AG09309 (cell line): ENCODE results near the gene KCNJ2.

Source experiments
- DNase-seq: peaks from one replicate; pipeline ENCODE4 v3.0.0-alpha.2; 2010; ENCODE audit warnings: low read depth
- H3K4me3 ChIP-seq: 2 replicates; pipeline ENCODE4 v1.5.1; 2011; ENCODE audit warnings: mild to moderate bottlenecking, low read depth, low read length, moderate library complexity; ENCODE audit not compliant: control insufficient read depth
- TF ChIP-seq, protein P1 (sequence below): IDR thresholded peaks from 2 replicates; pipeline ENCODE4 v1.5.1; 2011; ENCODE audit warnings: mild to moderate bottlenecking, low read depth, low read length, inconsistent platforms; ENCODE audit not compliant: insufficient read depth, control insufficient read depth; ENCODE audit errors: missing control alignments

KCNJ2 gene

DNA sequence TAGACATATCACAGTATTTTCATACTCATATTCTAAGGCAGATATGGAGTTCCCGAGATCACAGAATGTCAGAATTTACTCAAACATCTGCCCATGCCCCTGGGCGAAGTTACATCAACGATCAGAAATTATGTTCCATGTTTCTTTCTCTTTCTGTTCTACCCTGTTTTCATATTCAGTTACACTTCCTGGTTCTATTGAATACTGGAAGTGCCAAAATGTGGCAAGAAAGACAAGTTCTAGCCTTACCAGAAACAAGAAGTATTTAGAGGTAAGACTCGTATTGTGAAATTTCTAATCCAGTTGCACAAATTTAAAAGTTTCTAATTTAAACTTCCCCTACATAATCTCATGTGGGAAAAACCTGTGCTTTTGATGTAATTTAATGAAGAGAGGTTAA is 36.1 kb downstream of the KCNJ2 start:
- H3K4me3 ChIP-seq, result no peak overlapping the region
- DNase-seq, result no peak
- TF ChIP-seq, protein P1, sequence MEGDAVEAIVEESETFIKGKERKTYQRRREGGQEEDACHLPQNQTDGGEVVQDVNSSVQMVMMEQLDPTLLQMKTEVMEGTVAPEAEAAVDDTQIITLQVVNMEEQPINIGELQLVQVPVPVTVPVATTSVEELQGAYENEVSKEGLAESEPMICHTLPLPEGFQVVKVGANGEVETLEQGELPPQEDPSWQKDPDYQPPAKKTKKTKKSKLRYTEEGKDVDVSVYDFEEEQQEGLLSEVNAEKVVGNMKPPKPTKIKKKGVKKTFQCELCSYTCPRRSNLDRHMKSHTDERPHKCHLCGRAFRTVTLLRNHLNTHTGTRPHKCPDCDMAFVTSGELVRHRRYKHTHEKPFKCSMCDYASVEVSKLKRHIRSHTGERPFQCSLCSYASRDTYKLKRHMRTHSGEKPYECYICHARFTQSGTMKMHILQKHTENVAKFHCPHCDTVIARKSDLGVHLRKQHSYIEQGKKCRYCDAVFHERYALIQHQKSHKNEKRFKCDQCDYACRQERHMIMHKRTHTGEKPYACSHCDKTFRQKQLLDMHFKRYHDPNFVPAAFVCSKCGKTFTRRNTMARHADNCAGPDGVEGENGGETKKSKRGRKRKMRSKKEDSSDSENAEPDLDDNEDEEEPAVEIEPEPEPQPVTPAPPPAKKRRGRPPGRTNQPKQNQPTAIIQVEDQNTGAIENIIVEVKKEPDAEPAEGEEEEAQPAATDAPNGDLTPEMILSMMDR, result no peak

DNA sequence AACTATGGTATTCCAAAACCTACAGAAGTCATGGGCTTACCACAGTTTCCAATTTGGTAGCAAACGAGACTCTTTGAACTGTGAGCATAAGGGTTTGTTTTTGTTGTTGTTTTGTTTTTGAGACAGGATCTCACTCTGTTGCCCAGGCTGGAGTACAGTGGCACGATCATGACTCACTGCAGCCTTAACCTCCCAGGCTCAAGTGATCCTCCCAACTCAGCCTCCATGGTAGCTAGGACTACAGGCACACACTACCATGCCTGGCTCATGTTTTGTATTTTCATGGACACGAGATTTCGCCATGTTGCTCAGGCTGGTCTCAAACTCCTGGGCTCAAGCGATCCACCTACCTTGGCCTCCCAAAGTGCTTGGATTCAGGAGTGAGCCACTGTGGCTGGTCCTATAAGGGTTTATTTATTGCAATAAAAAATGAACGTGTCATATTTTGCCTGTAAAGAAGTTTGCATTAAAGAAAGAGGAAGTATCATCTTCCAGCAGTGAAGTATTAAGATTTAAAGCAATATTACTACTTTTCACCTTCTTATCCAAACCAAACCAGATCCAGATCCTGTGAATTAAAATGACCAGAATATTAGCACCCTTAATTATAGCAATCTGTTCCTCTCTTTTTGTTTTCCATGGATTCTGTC is 37.2 kb downstream of the KCNJ2 start:
- no peak overlapping the region for H3K4me3 ChIP-seq
- DNase-seq, result no peak
- TF ChIP-seq, protein P1, result no peak

DNA sequence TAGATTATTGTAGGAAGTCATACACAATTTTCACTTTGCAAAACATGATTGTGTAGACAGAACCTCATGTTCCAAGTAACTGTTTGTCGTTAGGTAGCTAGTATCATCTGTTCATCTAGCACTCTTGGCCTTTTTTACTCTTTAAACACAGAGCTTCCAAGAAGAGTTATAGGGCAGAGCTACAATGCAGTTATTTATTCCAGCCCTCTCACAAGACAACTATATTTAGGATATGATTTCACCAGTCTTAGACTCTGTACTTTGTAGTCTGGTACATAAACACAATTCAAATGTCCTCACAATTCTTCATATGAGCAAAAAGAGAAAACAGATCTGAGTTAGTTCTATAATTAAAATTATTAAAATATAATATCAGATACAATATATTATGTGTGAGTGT is 37.9 kb downstream of the KCNJ2 start:
- H3K4me3 ChIP-seq, result no peak overlapping the region
- no peak for DNase-seq
- TF ChIP-seq, protein P1, result no peak

DNA sequence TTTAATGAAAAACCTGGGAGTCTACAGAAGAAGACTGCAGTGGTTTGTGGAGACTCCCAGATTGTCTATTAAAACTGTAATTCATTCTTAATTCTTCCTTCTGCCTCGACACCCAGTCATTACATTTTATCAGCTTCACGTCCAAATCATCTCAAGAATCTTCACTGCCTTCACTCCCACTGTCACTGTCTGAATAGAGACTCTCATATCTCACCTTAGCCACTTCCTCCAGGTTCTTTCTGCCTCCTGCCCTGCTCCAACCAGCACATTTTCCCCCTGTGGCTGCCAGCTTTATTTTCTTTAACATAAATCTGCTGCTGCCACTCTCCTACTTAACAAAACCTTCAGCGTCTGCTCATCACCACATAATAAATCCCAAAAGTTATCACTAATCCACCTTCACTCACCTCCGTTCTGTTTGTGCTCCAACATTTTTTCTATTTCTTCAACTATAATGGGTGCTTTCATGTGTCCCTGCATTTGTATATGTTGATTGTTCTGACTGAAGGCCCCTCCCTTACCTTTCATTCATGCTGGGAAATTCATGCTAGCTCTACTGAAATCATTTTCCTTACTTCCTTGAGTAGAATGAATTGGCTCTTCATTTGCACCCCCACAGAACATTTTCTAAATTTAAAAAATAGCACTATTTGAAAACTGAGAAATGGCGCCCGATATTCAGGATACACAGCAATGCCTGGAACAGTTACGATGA is 38.9 kb downstream of the KCNJ2 start:
- no peak overlapping the region for H3K4me3 ChIP-seq
- TF ChIP-seq, protein P1, result no peak
- DNase-seq, result no peak

DNA sequence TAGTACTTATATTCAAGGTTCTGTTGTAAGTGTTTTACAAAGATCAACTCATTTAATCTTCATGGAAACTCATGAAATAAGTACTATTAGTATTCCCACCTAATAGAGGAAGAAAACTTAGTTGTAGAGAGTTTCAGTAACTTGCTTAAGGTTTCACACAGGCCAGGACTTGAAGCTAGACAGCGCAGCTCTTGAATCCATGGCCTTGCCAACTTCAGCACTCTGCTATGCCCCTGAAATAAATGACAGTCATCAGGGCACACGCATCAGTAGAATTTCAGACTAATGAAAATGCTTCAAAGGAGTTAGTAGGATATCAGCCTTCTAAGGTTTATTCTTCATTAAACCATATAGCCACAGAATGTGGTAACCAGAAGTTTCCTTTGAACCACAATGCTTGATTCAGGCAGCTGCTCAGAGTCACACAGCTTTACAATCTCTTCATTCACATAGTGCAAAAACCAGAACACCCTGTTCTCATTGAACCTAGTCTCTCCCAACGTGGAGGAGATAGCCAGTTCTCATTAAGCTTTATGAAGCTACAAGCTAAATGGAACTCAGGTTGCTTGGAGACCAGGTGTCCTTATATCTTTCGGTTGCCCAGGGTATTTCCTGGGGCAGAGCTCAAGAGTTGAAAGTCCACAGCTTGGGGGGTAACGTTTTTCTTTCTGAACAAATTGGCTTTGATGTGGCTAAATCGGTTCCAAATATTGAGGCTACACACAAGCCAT is 39.7 kb downstream of the KCNJ2 start:
- no peak overlapping the region for H3K4me3 ChIP-seq
- no peak for DNase-seq
- TF ChIP-seq, protein P1, result no peak

DNA sequence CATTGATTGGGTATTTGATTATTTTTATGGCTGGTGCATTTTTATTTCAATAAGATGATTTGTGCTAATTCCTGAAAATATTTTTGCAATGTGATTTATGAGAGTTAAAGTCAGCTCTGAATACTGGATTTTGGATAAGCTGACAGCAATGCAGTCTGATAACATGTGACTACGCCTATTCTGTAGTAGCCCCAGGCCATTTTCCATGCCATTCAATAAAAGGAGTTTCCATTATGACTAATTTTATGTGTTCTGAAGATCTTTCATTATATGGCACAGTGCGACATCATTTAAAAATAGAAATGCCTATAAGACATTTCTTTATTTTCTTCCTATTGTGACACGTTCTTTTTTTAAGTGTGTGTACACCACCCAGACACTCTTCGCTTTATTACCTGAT is 46.3 kb downstream of the KCNJ2 start:
- DNase-seq, result no peak
- TF ChIP-seq, protein P1, result no peak
- H3K4me3 ChIP-seq, result no peak overlapping the region
